ENCODE measurements around the gene EPAS1. TPM values are rescaled to one million over a fixed set of nuclear protein-coding genes. Genes with fewer than 3 reads are reported as not detected.

Gene EPAS1
- total and polyA plus RNA-seq, 8 donors, result 35.1 to 217 (median 117) TPM

DNA sequence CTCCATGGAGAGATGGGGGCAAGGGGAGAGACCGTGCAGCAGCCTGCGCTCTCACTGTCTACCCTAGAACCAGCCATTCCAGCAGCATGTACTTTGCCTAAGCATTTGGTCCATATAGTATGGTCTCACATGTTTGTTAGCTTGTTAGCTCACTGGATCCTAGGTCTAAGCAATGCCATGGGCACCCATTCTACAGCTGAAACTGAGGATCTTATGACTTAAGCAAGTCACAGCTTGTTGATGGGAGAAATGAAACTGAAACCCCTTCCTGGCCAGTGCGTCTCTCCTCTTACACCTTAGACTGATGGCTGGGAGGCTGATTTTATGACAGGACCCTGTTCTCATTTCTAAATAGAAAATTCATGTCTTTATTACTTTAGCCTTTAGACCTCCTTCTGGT lies 90.1 kb downstream of the EPAS1 start:
- no peak for DNase-seq
- intact Hi-C loops (cut with DNase I; ENCODE audit: low total_unique reads), result loop anchor here (10.0 kb wide), 1 partner anchor 68 kb away; no protein-coding TSS in a partner anchor
- Histone ChIP-seq H3K36me3 (peaks cover 24 to 49% (median 44%) of the 10 kb centered on the region in 4 donors), H3K9me3 (no peaks in the 10 kb centered on the region), H3K4me1 (peaks cover 0 to 20% (median 0%) of the 10 kb centered on the region in 4 donors), H3K27ac (no peak overlapping the region), H3K4me3 (no peak overlapping the region), H3K27me3 (no peaks in the 10 kb centered on the region)
- WGBS, 5 donors, result 59 to 94% (median 85%) methylated on average over 3 of the region's 3 CpGs
- no peak for TF ChIP-seq POLR2AphosphoS5 (IDR thresholded peaks at IDR 0.05)
- no peak for TF ChIP-seq EP300 (IDR thresholded peaks at IDR 0.05)
- TF ChIP-seq, protein P1, sequence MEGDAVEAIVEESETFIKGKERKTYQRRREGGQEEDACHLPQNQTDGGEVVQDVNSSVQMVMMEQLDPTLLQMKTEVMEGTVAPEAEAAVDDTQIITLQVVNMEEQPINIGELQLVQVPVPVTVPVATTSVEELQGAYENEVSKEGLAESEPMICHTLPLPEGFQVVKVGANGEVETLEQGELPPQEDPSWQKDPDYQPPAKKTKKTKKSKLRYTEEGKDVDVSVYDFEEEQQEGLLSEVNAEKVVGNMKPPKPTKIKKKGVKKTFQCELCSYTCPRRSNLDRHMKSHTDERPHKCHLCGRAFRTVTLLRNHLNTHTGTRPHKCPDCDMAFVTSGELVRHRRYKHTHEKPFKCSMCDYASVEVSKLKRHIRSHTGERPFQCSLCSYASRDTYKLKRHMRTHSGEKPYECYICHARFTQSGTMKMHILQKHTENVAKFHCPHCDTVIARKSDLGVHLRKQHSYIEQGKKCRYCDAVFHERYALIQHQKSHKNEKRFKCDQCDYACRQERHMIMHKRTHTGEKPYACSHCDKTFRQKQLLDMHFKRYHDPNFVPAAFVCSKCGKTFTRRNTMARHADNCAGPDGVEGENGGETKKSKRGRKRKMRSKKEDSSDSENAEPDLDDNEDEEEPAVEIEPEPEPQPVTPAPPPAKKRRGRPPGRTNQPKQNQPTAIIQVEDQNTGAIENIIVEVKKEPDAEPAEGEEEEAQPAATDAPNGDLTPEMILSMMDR (IDR thresholded peaks at IDR 0.05), result no peak
- TF ChIP-seq POLR2A (IDR thresholded peaks at IDR 0.05), result no peak

GRCh38 chr2:46387886-46388515 lies 90.8 kb downstream of the EPAS1 start:
- H3K27me3 ChIP-seq, result no peaks in the 10 kb centered on the region
- intact Hi-C loops (cut with DNase I; ENCODE audit: low total_unique reads), result loop anchor here (10.0 kb wide), 1 partner anchor 67 kb away; no protein-coding TSS in a partner anchor
- no peak for DNase-seq
- TF ChIP-seq, protein P1 (IDR thresholded peaks at IDR 0.05), result no peak
- TF ChIP-seq POLR2AphosphoS5 (IDR thresholded peaks at IDR 0.05), result no peak
- no peaks in the 10 kb centered on the region for H3K9me3 ChIP-seq
- peaks cover 0 to 20% (median 0%) of the 10 kb centered on the region in 4 donors for H3K4me1 ChIP-seq
- no peak overlapping the region for H3K27ac ChIP-seq
- H3K36me3 ChIP-seq, result peaks cover 18 to 42% (median 37%) of the 10 kb centered on the region in 4 donors
- WGBS, 5 donors, result 95 to 100% (median 97%) methylated on average over 3 to 5 of the region's 5 CpGs
- no peak overlapping the region for H3K4me3 ChIP-seq

GRCh38 chr2:46388881-46389280 lies 91.7 kb downstream of the EPAS1 start:
- DNase-seq, result no peak
- Histone ChIP-seq H3K4me3 (no peak overlapping the region), H3K9me3 (no peaks in the 10 kb centered on the region), H3K27me3 (no peaks in the 10 kb centered on the region), H3K36me3 (peaks cover 14 to 33% (median 28%) of the 10 kb centered on the region in 4 donors), H3K4me1 (peaks cover 0 to 20% (median 0%) of the 10 kb centered on the region in 4 donors), H3K27ac (peak overlapping the region in 1 of 5 donors; percentile 20)
- intact Hi-C loops (cut with DNase I; ENCODE audit: low total_unique reads), result loop anchor here (10.0 kb wide), 1 partner anchor 66 kb away; no protein-coding TSS in a partner anchor
- 79 to 94% (median 85%) methylated on average over 5 of the region's 5 CpGs for WGBS, 5 donors
- TF ChIP-seq, protein P1 (IDR thresholded peaks at IDR 0.05), result no peak
- TF ChIP-seq EP300 (IDR thresholded peaks at IDR 0.05), result no peak
- no peak for TF ChIP-seq POLR2AphosphoS5 (IDR thresholded peaks at IDR 0.05)
- TF ChIP-seq POLR2A (IDR thresholded peaks at IDR 0.05), result no peak

- peak overlapping the region in 2 of 5 donors; percentile 20 to 29 for H3K27ac ChIP-seq
- intact Hi-C loops (cut with DNase I; ENCODE audit: low total_unique reads), result loop anchor here (10.0 kb wide), 1 partner anchor 65 kb away; no protein-coding TSS in a partner anchor
- WGBS, 5 donors, result 78 to 91% (median 91%) methylated on average over 13 of the region's 13 CpGs
Observed at GRCh38 chr2:46389417-46389916, 92.3 kb downstream of the EPAS1 start.

More at GRCh38 chr2:46389417-46389916, 92.3 kb downstream of the EPAS1 start:
- TF ChIP-seq, protein P1 (IDR thresholded peaks at IDR 0.05), result no peak
- TF ChIP-seq POLR2AphosphoS5 (IDR thresholded peaks at IDR 0.05) (no peak), EP300 (IDR thresholded peaks at IDR 0.05) (no peak), POLR2A (IDR thresholded peaks at IDR 0.05) (no peak)
- Histone ChIP-seq H3K27me3 (no peaks in the 10 kb centered on the region), H3K9me3 (no peaks in the 10 kb centered on the region), H3K4me1 (peaks cover 0 to 20% (median 0%) of the 10 kb centered on the region in 4 donors), H3K4me3 (no peak overlapping the region), H3K36me3 (peaks cover 9 to 27% (median 22%) of the 10 kb centered on the region in 4 donors)
- no peak for DNase-seq

Data from stomach (tissue), 9 donors.